Measurements from ENCODE around the gene RPS21. TPM values are rescaled to one million over a fixed set of nuclear protein-coding genes. Genes with fewer than 3 reads are reported as not detected.

The RPS21 gene
- total RNA-seq, 2 experiments from 2014 or later: 2,670 to 2,760 TPM

GRCh38 chr20:62400541-62400940 lies 13.6 kb downstream of the RPS21 start:
- POLR2A ChIA-PET: interaction anchor here (4.9 kb wide), 1 partner anchor 11 kb away, joined by 53 read pairs; the partner anchor contains the start of gene RPS21
- intact Hi-C loops (cut with micrococcal nuclease): no loop called here
- ATAC-seq (no peak), DNase-seq (no peak)
- no peak overlapping the region for H3K4me3 Mint-ChIP-seq
- no peaks in the 10 kb centered on the region for H3K9me3 Mint-ChIP-seq
- CTCF ChIA-PET: interaction anchor here (0.8 to 1.4 kb wide), 2 partner anchors 18 to 216 kb away, joined by 3 to 5 read pairs; no protein-coding TSS in a partner anchor
- TF ChIP-seq CTCF (IDR thresholded peaks at IDR 0.05): no peak
- no peak overlapping the region for H3K27ac Mint-ChIP-seq
- H3K4me1 Mint-ChIP-seq (ENCODE audit: low read depth): peaks cover 11% of the 10 kb centered on the region
- no peaks in the 10 kb centered on the region for H3K27me3 Mint-ChIP-seq
- peaks cover 5% of the 10 kb centered on the region for H3K36me3 Mint-ChIP-seq (ENCODE audit: low read depth)

GRCh38 chr20:62401331-62401779 lies 14.5 kb downstream of the RPS21 start:
- ChIA-PET POLR2A (interaction anchor here (4.9 kb wide), 1 partner anchor 12 kb away, joined by 53 read pairs; the partner anchor contains the start of gene RPS21), CTCF (no interaction called here)
- Mint-ChIP-seq H3K27me3 (no peaks in the 10 kb centered on the region), H3K9me3 (no peaks in the 10 kb centered on the region), H3K4me1 (ENCODE audit: low read depth) (peaks cover 18% of the 10 kb centered on the region), H3K4me3 (no peak overlapping the region), H3K36me3 (ENCODE audit: low read depth) (peaks cover 3% of the 10 kb centered on the region), H3K27ac (no peak overlapping the region)
- ATAC-seq (no peak), DNase-seq (no peak)
- intact Hi-C loops (cut with micrococcal nuclease): no loop called here
- no peak for TF ChIP-seq CTCF (IDR thresholded peaks at IDR 0.05)

- intact Hi-C loops (cut with micrococcal nuclease): no loop called here
- H3K27me3 Mint-ChIP-seq: no peaks in the 10 kb centered on the region
- no peak for ATAC-seq
- H3K4me1 Mint-ChIP-seq (ENCODE audit: low read depth): peaks cover 19% of the 10 kb centered on the region
- no peaks in the 10 kb centered on the region for H3K9me3 Mint-ChIP-seq
- no peak overlapping the region for H3K27ac Mint-ChIP-seq
- CTCF ChIA-PET: no interaction called here
- H3K36me3 Mint-ChIP-seq (ENCODE audit: low read depth): peaks cover 2% of the 10 kb centered on the region
- DNase-seq: no peak
- H3K4me3 Mint-ChIP-seq: no peak overlapping the region
- POLR2A ChIA-PET: interaction anchor here (4.9 kb wide), 1 partner anchor 13 kb away, joined by 53 read pairs; the partner anchor contains the start of gene RPS21
- no peak for TF ChIP-seq CTCF (IDR thresholded peaks at IDR 0.05)
Observed at GRCh38 chr20:62402456-62403150, 15.7 kb downstream of the RPS21 start.

GRCh38 chr20:62403331-62403730 lies 16.4 kb downstream of the RPS21 start:
- POLR2A ChIA-PET: interaction anchor here (2.7 to 4.9 kb wide), 2 partner anchors 13 to 14 kb away, joined by 18 to 53 read pairs; partner anchors contain the start of gene RPS21

More at GRCh38 chr20:62403331-62403730, 16.4 kb downstream of the RPS21 start:
- H3K27ac Mint-ChIP-seq: no peak overlapping the region
- no peaks in the 10 kb centered on the region for H3K27me3 Mint-ChIP-seq
- no peak overlapping the region for H3K4me3 Mint-ChIP-seq
- no peaks in the 10 kb centered on the region for H3K9me3 Mint-ChIP-seq
- intact Hi-C loops (cut with micrococcal nuclease): no loop called here
- H3K4me1 Mint-ChIP-seq (ENCODE audit: low read depth): peaks cover 19% of the 10 kb centered on the region
- no peaks in the 10 kb centered on the region for H3K36me3 Mint-ChIP-seq (ENCODE audit: low read depth)
- CTCF ChIA-PET: no interaction called here
- TF ChIP-seq CTCF (IDR thresholded peaks at IDR 0.05): no peak
- ATAC-seq (no peak), DNase-seq (no peak)
